Measurements from ENCODE around the gene NDUFA11.

- TF ChIP-seq USF2 (IDR thresholded peaks at IDR 0.05; ENCODE audit: borderline replicate concordance, low read depth, low read length) (no peak), CTCF (IDR thresholded peaks at IDR 0.05) (no peak), EP300 (IDR thresholded peaks at IDR 0.05; ENCODE audit: borderline replicate concordance in 1 of 2, low read depth in 1 of 2, low read length in 1 of 2) (no peak), EZH2phosphoT487 (IDR thresholded peaks at IDR 0.05; ENCODE audit: borderline replicate concordance, low read depth) (no peak)
Measured at GRCh38 chr19:5943623-5944022, 40.0 kb upstream of the NDUFA11 start.
